T-helper 1 cell treated with Interleukin-12 subunit alpha and Interleukin-12 subunit beta and Interleukin-4 antibody, amounts not matched to agents 30 ng/mL and 1 ng/mL, for 36 hours (primary cell): ENCODE results near the gene ZBP1. TPM values are rescaled to one million over a fixed set of nuclear protein-coding genes. Genes with fewer than 3 reads are reported as not detected.

Experiments
- intact Hi-C: fragments of 100-400 bp; cut with micrococcal nuclease; formaldehyde crosslinking; loops from one replicate; pipeline ENCODE4 v1.15.1; 2024
- total RNA-seq: library from RNA; stranded (reverse); gene quantifications from 2 replicates; pipeline ENCODE4 v1.2.3, GENCODE V29; 2022

ZBP1 gene
- total RNA-seq, 1 donor from 2014 or later, result 12.5 TPM

GRCh38 chr20:57562541-57563465 is 57.4 kb downstream of the ZBP1 start:
- intact Hi-C loops, result no loop called here

DNA sequence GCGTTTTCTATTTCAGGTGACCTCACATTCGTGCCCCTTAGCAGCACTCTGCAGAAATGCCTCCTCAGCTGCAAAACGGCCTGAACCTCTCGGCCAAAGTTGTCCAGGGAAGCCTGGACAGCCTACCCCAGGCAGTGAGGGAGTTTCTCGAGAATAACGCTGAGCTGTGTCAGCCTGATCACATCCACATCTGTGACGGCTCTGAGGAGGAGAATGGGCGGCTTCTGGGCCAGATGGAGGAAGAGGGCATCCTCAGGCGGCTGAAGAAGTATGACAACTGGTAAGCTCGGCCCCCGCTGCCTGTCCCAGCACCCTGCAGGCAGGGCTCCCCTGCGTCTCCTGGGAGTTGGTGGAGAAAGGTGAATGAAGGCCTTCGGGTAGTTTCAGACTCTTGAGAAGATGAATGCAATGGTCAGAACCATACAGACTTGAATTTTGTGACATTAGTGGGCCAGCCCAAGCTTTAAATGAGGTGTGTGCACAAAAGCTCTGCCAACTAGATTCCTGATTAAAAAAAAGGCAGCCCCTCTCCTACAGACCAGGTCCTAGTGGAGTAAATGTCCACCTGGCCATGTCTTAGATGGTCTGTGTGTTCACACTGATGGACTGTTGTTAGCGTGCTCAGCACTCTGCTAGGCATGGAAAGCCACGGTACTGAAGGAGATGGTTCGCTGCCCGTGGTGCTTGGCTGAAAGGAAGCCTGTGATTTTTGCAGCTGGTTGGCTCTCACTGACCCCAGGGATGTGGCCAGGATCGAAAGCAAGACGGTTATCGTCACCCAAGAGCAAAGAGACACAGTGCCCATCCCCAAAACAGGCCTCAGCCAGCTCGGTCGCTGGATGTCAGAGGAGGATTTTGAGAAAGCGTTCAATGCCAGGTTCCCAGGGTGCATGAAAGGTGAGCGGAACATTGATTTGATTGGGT is 58.6 kb downstream of the ZBP1 start:
- intact Hi-C loops, result no loop called here

- intact Hi-C loops, result no loop called here
Observed at GRCh38 chr20:57560554-57561355, 59.5 kb downstream of the ZBP1 start, which contains the start of gene PCK1. Gene PCK1, plus strand, starts transcription at chr20:57561110. Its CDS starts 302 bp downstream, at chr20:57561412.

DNA sequence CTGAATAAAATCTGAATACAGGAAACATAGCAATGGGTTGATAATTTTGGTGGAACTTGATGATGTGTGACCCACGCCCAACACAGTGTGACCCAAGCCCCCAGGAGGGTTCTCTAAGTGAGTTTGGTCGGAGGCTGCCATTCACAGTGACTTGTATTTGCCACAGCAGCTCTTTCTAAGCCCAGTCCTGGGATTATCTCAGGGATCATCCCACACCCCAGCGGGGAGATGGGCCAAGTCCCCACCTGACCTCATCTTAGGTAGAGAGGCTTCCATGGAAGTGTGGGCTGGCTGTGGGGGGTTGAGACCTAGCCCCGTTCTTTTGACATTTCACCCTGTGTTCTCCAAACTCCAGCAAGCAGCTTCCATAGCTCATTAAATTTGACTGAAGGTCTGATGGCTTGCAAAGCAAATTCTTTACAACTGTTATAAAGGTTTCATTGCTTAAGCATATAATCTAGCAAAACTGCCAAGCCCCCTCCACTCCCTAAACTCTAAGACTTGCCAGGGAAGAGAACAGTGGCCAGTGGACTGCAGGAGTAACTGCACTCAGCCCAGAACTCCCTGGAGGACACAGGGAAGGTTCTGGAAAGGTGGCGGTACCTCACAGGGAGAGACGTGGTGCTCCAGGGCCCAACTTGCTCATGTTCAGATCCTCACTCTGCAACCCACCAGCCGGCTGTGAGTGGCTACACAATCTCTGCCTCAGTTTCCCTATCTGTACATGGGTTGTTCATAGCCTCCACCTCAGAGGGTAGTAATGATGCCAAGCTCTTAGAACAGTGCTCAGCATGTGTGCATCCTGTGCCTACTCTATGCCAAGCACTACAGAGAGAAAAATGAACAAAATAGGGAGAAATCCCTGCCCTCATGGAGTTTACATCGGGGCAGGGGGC is 60.3 kb downstream of the ZBP1 start:
- intact Hi-C loops, result no loop called here

DNA sequence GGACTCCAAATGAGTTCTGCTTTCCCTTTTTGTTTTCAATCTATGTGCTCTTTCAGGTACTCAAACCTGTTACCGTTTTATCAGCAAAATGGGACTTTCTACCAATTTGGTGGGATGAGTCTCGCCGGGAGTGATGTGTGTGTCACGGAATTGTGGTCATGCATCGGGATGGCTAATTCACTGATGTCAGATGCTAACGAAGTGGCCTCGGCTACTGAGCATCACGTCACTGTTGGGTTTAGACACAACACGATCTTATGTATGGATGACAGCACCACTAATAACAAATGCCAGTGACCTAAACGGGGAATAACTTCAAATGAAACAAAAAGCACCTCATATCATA is 61.0 kb downstream of the ZBP1 start:
- intact Hi-C loops, result no loop called here

GRCh38 chr20:57558614-57559288 is 61.5 kb downstream of the ZBP1 start:
- intact Hi-C loops, result no loop called here

DNA sequence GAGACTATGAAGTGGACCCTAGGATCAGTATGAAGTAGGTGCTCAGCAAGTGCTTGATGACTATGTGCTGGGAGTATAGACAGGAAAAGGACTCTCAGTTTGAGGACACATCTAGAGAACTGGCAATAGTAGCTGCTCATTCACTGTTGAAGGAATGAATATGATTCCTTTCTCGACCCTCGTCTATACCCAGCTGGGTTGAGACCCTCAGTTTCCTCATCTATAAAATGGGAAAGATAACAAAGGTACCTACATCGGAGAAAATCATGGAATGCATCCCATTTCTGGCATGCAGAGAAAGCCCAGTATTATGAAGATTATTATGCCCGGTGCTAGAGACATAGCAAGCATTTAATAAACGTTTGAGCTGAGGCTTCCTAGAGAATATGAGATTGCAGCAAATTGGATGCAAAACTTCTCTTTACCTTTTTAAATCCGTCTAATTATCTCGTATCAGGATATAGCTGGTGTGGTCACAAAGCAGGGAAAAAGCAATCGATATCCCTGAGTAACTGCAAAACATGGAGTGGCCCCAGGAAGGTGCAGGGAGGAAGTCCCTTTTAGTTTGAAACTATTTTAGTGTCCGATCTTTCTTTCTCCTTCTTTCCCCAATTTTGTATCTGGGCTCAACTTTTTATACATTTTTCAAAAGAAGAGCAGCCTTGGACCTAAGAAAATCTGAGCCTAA is 62.2 kb downstream of the ZBP1 start:
- intact Hi-C loops, result no loop called here

DNA sequence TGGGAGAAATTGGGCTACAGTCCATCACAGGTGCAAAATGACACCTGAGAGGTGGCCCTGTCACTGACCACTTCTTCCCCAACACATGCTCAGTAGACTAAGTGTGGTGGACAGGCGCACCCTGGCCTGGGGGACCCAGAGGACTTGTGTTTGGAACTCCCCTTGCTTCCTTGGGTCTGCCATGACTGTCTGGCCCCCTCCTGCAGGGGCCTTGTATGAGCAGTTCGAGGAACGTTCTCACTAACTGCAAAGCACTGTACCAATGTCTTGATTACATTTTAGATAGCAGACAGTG is 63.3 kb downstream of the ZBP1 start:
- intact Hi-C loops, result no loop called here

DNA sequence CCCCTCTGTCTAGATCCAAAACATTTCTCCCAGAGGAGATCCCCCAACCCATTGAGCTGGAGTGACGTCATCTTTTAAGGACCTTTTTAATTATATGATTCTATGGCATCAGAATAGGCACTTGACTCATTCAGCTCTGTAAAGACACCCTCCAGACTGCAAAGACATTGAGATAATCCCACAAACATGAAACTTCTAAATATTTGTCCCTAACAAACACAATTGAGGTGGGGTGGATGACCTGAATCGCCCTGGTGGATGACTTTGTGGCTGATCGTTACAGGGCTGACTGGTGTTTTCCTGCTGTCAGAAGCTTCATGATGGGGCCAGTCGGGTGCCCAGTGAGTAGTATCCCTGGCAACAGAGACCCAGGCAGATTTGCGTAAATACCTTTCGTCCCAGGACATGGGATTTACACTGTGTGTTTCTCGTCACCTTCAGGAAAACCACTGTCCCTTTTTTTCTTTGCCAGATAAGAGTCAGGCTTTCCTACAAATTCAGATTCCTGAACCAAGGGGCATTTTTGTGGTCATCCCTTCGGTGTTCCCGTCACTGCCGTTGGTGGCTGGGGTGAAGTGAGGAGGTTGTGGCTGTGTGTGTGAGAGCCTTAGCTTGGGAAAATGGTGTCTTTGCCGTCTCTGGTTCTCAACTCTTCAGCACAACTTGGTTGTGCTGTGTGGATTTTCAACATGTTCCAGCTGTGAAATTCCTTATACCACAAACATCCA is 64.6 kb downstream of the ZBP1 start:
- intact Hi-C loops, result no loop called here

Other genes with a start within 250 kb of the ZBP1 start
- 56.3 and 58.7 TPM in 2 replicates for gene RBM38, start 229.0 kb downstream of the ZBP1 start, total RNA-seq
- not detected in 2 replicates for gene CTCFL, start 95.3 kb downstream of the ZBP1 start, total RNA-seq
- not detected in 2 replicates for gene PCK1, start 59.3 kb downstream of the ZBP1 start, total RNA-seq
- 0.47 TPM in 1 of 2 replicates, not detected in the other for gene PMEPA1, start 89.6 kb upstream of the ZBP1 start, total RNA-seq